GM18511 (cell line): ENCODE measurements around the gene GTF2A1L.
"Not testable (repeated sequence)": the region's sequence is repeated elsewhere in the genome, so short reads cannot be mapped to it uniquely, and the experiment has no call there.

Experiments
- ATAC-seq: cut with Tn5 transposase; IDR thresholded peaks from one replicate; pipeline ENCODE4 v1.9.1; 2021; ENCODE audit warnings: mild to moderate bottlenecking, moderate library complexity; ENCODE audit not compliant: unreplicated experiment

The GTF2A1L gene

DNA sequence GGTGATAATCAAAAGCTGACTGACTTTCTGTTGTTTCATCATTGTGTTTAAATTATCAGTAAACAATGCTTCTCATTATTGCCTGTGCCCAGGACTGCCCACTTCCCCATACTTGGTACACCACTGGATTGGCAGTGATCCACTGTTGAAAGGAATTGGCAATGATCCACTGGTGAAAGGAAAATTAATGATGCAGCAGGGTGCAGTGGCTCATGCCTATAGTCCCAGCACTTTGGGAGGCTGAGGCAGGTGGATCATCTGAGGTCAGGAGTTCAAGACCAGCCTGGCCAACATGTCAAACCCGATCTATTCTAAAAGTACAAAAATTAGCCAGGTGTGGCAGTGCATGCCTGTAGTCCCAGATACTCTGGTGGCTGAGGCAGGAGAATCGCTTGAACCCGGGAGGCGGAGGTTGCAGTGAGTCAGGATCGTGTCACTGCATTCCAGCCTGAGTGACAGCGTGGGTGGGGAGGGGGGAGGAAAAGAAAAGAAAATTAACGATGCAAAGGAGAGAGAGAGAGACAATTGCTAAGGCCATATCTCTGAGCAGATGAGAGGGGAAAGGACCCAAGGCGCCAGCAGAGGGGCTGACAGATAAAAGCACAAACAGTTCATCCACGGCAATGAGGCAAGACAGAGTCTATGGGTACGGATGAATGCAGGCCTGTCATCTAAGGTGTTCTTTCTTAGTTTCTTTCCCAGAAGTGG is 10.2 kb upstream of the GTF2A1L start:
- no peak for ATAC-seq

DNA sequence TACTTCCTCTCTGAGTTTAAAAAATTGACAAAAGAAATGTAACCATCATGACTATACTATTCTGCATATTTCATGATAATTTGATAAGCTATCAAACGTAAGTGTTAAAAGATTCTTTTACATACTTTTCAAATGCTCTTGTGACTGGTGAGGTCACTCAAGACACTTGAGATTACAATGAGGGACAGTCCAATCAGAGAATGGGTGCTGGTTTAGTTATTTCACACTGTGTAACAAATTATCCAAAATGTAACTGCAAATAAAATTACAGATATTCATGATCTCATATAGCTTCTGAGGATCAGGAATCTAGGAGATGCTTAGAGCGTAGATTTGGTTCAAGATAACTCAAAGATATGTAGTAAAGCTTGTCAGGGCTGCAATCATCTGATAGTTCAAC is 4.4 kb upstream of the GTF2A1L start:
- no peak for ATAC-seq

DNA sequence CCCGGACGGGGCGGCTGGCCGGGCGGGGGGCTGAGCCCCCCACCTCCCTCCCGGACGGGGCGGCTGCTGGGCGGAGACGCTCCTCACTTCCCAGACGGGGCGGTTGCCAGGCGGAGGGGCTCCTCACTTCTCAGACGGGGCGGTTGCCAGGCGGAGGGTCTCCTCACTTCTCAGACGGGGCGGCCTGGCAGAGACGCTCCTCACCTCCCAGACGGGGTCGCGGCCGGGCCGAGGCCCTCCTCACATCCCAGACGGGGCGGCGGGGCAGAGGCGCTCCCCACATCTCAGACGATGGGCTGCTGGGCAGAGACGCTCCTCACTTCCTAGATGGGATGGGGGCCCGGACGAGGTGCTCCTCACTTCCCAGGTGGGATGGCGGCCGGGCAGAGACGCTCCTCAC is 3.1 kb upstream of the GTF2A1L start:
- ATAC-seq, result not testable (repeated sequence)

DNA sequence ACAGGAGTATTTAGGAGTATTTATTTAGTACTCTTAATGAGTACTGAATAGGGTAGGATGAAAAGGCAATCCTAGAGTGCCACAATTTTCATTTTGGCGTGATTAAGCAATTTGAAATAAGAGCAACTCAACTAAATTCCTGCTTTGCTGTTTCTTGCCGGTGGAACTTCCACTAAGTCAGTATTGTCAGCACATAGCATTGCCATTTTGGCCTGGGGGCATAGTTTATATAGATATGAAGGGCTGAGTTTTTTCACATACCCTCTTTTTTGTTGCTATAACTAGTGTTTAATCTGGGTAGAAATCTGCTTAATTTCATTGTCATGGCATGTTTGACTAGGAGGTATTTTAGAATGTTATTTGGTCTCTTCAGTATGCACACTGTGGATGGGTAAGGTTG is 1.9 kb downstream of the GTF2A1L start:
- no peak for ATAC-seq

DNA sequence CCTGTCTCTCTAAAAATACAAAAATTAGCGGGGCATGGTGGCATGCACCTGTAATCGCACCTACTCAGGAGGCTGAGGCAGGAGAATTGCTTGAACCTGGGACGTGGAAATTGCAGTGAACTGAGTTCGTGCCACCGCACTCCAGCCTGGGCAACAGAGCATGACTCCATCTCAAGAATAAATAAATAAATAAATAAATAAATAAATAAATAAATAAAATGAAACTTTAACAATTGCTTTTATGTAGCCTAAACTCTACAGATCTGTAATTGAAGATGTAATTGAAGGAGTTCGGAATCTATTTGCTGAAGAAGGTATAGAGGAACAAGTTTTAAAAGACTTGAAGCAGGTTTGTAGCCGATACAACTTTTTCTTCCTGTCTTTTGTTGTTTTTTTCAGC is 2.9 kb downstream of the GTF2A1L start:
- ATAC-seq, result no peak

DNA sequence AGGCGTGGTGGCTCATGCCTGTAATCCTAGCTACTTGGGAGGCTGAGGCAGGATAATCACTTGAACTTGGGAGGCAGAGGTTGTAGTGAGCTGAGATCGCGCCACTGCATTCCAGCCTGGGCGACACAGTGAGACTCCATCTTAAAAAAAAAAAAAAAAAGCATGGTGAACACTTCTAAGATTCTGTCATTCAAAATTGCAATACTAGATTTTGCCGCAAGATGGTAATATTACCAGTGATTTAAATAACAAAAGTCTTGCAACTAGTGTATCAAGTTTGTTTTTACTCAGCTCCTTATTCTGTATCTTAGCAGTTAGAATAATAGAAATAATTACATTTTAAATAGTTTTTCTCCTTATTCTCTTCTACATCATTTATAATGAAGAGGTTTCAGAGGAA is 5.0 kb downstream of the GTF2A1L start:
- ATAC-seq, result not testable (repeated sequence)

DNA sequence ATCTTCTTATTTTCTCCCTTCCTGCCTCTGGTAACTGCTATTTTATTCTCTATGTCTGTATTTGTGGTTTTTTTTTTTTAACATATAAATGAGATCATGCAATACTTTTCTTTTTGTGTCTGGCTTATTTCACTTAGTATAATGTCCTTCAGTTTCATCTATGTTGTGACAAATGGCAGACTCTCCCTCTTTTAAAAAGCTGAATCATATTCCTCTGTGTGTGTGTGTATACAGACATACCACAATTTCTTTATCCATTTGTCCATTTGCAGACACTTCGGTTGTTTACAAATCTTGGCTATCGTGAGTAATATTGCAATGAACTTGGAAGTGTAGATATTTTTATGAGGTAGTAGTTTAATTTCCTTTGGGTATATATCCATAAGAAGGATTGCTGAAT is 7.0 kb downstream of the GTF2A1L start:
- ATAC-seq, result no peak

DNA sequence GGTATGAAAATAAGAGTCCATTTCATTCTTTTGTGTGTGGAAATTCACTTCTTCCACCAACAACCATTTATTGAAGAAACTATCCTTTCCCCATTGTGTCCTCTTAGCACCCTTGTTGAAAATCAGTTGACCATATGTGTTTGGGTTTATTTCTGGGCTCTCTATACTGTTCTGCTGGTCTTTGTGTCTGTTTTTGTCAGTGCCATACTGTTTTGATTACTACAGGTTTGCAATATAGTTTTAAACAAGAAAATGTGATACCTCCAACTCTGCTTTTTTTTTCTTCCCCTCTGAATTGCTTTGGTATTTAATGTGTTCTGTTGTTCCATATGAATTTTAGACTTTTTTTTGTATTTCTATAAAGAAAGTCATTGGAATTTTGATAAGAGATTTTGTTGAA is 8.4 kb downstream of the GTF2A1L start:
- no peak for ATAC-seq

DNA sequence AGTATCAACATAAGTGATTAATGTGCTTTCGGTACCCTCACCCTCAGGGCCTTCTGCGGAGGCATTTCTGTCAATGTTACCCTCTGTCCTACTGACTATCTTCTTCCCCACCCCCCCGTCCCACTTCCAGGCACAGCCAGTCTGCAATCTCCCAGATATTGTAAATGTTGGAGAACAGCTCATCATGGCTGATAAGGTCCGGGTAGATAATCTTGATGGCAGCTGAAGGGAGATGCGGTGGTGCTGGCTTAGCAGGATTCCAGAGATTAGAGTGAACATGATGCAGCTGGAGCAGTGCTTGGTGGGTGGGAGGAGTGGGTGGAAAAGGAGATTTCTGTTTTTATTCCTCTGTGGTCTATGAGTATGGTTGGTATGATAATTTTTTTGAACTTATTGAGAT is 15.5 kb downstream of the GTF2A1L start:
- ATAC-seq, result no peak

DNA sequence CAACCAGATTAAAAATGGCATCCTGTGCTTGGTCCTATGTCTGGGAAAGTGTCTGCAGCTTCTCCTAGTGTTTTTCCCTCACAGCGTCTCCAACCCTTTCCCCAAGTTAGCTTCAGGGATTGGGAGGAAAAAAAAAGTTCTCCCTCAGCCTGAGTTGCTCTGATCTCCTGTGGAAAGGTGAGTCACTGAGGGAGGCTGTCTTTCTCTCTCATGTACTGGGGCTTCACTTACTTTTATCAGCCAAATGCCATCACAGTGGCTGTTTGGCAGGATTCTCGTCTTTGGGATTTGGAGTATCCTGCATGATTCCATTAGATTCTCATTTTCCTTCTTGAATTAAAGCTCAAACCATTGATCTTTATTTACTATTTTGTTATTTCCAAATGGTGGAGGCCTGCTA is 18.1 kb downstream of the GTF2A1L start:
- ATAC-seq, result no peak

DNA sequence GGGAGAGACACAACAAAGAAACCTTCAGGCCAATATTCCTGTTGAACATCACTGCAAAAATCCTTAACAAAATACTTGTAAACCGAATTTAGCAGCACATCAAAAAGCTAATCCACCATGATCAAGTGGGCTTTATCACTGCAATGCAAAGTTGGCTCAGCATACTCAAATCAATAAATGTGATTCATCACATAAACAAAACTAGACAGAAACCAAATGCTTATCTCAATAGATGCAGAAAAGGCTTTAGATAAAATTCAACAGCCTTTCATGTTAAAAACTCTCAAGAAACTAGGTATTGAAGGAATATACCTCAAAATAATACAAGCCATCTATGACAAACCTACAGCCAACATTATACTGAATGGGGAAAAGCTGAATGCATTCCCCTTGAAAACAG is 20.6 kb downstream of the GTF2A1L start:
- ATAC-seq, result no peak

DNA sequence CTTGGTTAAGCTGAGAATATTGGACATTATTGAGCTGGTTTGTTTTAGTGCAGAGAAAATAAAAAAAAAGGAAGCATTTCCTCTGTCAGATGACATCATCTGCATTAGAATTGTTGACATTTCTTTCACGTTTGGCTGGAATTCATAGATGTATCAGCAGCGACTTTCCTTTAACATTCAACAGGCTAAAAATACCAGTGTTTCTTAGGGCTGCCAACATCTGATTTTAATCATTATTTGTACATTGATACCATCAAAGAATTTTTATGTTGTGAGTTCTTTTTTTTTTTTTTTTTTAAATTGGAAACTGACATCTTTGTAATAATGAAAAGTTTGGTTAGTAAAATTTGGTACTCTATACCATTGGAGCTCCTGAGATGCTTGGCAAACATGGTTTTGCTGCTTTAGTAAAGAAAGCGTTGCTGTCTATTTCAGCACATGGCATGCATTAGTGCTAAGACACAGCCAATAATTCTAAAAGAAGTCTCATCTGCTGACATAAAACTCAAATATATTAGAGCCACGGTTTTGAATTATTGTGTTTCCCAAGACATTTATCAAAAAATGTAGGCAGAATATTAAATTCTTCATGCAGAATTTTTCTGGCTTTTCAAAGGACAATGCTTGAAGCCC is 33.6 kb downstream of the GTF2A1L start:
- ATAC-seq, result no peak

DNA sequence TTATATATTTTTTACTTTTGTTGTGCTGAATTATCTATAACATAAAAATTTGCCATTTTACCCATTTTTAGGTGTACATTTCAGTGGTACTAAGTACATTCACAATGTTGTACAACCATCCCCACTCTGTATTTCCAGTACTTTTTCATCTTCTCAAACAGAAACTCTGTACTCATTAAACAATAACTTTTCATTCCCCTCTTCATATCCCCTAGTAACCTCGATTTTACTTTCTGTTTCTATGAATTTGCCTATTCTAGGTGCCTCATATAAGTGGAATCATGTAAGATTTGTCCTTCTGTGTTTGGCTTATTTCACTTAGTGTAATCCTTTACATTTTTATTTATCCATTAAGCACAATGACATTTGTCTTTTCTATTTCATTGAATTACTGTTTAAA is 51.3 kb downstream of the GTF2A1L start:
- ATAC-seq, result peak; percentile 92

DNA sequence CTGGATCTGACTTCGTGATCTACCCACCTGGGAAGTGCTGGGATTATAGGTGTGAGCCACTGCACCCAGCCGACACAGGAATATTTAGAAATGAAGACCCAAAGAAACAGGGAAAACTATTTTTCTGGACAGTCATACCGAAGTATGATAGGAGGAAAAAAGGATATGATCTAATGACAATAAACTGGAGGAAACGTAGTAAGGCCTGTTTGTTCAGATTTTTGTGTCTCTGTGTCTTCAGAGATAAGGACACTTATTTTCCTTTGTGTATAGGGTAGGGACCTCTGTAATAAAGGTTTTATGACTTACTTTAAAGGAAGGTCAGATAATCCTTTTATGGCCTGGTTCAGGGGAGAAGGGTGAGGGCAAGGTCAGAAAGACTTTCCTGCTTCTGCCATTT is 55.9 kb downstream of the GTF2A1L start:
- no peak for ATAC-seq

DNA sequence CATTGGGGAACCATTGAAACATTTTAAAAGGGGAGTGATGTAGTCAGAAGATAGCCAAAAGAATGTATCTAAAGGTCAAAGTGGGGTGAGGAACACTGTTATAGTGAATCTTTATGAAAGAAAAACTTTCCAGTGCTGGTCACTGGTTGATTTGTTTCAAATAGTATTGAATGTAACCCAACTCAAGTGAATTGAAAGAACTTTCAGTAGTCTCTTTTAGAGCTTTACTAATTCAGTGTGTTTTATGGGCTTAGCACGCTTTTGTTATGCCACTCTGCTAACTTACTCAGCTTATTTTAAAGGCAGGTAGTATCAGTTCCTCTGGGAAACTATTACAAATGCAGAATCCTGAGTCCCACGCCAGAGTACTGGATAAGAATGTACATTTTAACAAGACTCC is 57.3 kb downstream of the GTF2A1L start:
- ATAC-seq, result peak; percentile 66

DNA sequence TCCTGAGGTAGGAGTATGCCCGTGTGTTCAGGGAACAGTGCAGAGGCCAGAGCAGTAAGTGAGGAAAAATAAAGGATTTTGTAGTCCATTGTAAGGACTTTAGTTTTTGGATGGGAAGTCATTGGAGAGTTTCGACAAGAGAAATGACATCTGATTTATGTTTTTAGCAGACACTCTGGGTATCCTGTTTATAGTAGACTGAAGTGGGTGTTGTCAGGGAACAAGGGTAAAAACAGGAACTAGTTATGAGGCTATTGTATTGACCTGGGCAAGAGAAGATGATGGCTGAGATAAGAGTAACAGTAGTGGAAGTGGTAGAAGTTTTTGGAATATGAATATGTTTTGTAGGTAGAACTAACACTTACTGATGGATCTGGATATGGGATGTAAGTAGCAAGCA is 59.8 kb downstream of the GTF2A1L start:
- ATAC-seq, result peak; percentile 44

DNA sequence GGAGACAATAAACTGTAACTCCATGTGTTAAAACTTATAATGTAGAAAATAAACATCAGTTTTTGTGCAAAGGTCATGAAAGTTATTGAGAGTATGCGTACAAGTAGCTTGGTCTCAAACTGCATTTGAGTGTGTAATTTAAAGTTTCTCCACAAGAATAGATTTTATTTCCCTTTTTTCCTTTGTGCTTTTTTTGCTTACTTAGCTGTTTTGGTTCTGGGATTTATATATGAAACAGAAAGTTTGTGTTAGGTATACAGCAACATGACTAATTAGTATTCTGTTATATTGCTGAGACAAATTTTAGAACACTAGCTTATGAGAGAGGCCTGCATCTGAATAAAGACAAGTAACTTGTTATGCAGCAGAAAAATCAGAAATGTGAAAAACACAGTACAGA is 67.5 kb downstream of the GTF2A1L start:
- no peak for ATAC-seq

DNA sequence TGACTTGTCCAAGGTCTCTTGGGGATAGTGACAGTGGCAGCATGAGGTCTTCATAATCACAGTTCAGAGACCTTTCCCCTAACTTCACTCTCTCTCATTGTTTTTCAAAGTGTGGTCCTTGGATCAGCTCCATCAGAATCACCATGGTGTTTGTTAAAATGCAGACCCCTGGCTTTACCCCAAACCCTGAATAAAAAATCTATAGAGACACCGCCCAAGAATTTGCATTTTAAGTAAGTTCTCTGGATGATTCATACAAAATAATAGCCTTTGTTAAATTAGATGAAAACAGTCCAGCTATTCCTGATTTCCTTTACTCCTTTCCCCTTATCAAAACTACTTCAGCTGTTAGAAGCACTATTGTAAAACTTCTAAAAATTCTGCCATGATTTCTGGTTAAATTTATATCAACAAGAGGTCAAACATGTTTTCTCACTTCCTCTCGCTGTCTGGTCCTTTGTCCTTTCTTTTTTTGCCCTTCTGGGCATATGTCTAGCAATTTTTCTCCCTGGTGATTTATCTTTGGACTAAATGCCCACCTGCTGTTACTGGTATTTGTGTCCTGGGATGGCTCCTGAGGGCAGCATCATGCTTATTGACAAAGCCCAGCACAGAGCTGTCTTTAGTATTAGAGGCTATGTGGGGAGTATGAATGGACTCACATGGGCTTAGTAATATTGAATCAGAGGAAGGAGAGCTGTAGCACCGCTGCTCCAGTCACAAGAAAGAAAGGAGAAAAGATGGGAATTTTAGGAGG is 74.5 kb downstream of the GTF2A1L start:
- ATAC-seq, result no peak

DNA sequence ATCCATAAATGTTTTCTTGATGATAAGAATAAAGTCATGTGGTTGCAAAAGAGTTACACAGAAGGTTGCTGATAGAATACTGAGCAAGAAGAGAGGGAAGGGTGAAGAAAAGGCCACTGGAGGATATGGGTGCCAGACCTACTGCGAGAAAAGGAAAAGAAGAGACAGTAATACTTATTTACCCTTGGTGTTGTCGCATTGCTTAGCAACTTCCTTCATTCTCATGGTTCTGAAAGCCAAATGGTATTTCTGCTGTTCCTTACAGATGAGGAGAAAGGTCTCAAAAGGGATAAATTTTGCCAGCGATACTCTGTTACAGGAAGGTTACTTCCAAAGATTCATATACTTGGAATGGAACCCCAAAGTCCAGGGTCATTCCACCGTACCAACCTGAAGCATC is 75.4 kb downstream of the GTF2A1L start:
- no peak for ATAC-seq

DNA sequence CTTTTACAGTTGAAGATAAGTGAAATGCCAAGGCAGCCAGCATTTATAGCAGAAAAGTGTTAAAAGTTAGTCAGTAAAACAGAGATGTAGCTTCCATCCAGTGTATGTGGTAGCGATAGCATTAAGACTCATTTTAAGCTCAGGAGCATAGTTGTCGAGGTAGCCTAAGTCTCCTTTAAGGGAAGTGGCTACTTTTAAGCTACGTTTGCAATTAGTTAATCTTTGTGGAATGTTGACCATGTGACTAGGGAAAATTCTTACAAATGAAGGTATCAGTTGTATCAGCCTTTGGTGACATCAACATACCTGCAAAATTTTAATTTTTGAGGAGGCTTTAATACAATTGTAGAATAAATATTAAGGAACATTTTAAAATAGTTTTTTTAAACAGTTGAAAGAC is 76.0 kb downstream of the GTF2A1L start:
- ATAC-seq, result no peak

DNA sequence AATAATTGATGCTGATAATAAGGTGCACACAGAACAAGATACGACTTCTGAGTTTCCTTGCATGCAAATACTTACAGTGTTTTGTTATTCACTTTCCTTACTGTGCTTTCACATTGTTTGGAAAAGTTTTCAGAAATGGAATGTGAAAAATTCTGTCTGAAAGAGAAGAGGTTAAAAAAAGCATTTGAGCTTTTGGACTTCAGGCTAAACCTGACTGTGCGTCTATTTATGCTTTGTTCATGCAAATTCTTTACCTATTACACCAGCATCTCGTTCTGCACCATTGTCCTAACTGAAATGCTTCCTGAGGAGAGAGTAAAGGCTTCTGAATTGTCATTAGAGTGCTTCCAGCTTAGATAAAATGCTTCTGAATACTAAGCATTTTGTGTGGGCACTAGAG is 76.5 kb downstream of the GTF2A1L start:
- ATAC-seq, result no peak

DNA sequence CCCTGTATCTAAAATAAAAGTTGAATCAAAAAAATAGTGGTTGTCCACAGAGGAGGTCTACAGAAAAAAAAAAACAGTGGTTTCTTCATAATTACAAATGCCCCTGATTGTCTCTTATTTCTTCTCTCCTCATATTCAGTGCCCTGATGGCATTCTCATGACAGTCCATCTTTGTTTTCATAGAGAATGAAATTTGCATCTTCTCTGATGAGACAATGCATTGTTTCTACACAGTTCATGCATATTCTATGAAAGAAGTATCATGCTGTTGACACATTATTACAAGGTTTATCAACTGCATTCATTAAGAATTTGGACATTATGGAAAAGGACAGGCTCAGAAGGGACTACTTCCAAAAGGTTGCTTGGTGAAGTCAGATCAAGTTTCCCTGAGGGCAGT is 78.3 kb downstream of the GTF2A1L start:
- ATAC-seq, result no peak
